Smooth muscle cell (in vitro differentiated cells): ENCODE data around the gene C11orf68. TPM values are rescaled to one million over a fixed set of nuclear protein-coding genes. Genes with fewer than 3 reads are reported as not detected.
"Not testable (repeated sequence)": the region's sequence is repeated elsewhere in the genome, so short reads cannot be mapped to it uniquely, and the experiment has no call there.

Experiments used
- DNase-seq: peaks from one replicate; lab custom pipeline; 2025; ENCODE audit not compliant: unreplicated experiment; lab: John Stamatoyannopoulos, UW
- H2AFZ ChIP-seq: fragments of 200-600 bp; sonication (generic); 2 replicates; pipeline ENCODE4 v1.6.0; 2016; ENCODE audit warnings: antibody characterized with exemption, low read depth, mild to moderate bottlenecking
- H3F3A ChIP-seq: fragments of 200-600 bp; sonication (generic); 2 replicates; pipeline ENCODE4 v1.6.0; 2017; ENCODE audit warnings: antibody characterized with exemption, low read depth
- H3K27ac ChIP-seq: fragments of 200-600 bp; sonication (generic); 2 replicates; pipeline ENCODE4 v1.5.1; 2016; ENCODE audit warnings: low read depth, mild to moderate bottlenecking
- H3K27me3 ChIP-seq: fragments of 200-600 bp; sonication (generic); 2 replicates; pipeline ENCODE4 v1.6.1; 2016; ENCODE audit warnings: low read depth, mild to moderate bottlenecking
- H3K36me3 ChIP-seq: fragments of 200-600 bp; sonication (generic); 2 replicates; pipeline ENCODE4 v1.5.1; 2016; ENCODE audit warnings: low read depth
- H3K4me1 ChIP-seq: fragments of 200-600 bp; sonication (generic); 2 replicates; pipeline ENCODE4 v1.5.1; 2016; ENCODE audit warnings: low read depth
- H3K4me2 ChIP-seq: fragments of 200-600 bp; sonication (generic); 2 replicates; pipeline ENCODE4 v1.6.0; 2016; ENCODE audit warnings: mild to moderate bottlenecking
- H3K4me3 ChIP-seq: fragments of 200-600 bp; sonication (generic); 2 replicates; pipeline ENCODE4 v1.5.1; 2016; ENCODE audit warnings: mild to moderate bottlenecking
- H3K79me2 ChIP-seq: fragments of 200-600 bp; sonication (generic); 2 replicates; pipeline ENCODE4 v1.6.0; 2016; ENCODE audit warnings: low read depth, mild to moderate bottlenecking
- H3K9ac ChIP-seq: fragments of 200-600 bp; sonication (generic); 2 replicates; pipeline ENCODE4 v1.6.0; 2016; ENCODE audit warnings: low read depth
- H3K9me3 ChIP-seq: fragments of 200-600 bp; sonication (generic); replicated peaks from 2 replicates; pipeline ENCODE4 v1.5.1; 2016; ENCODE audit warnings: low read depth
- H4K20me1 ChIP-seq: fragments of 200-600 bp; sonication (generic); 2 replicates; pipeline ENCODE4 v1.6.0; 2016; ENCODE audit warnings: low read depth
- CTCF ChIP-seq: fragments of 200-600 bp; sonication (generic); IDR thresholded peaks from 2 replicates; pipeline ENCODE4 v1.5.1; 2017; ENCODE audit warnings: borderline replicate concordance, mild to moderate bottlenecking, antibody characterized with exemption; ENCODE audit not compliant: insufficient read depth, poor library complexity, severe bottlenecking
- WGBS: methylation state at CpG from one replicate; pipeline ENCODE4 v1.1.7; 2016; ENCODE audit warnings: low lambda C conversion rate; 5-methylcytosine and 5-hydroxymethylcytosine counted together
- polyA plus RNA-seq: library from polyadenylated mRNA; unstranded; fragments of >200 nt; fragmentation: Nextera tagmentation; extraction: Ambion mirVana; gene quantifications from 2 replicates; pipeline ENCODE4 v1.2.1, GENCODE V29; 2016
- total RNA-seq: library from RNA; depleted of rRNA; stranded (reverse); fragments of >200 nt; gene quantifications from 2 replicates; pipeline ENCODE4 v1.2.3, GENCODE V29; 2014

C11orf68 gene
- total and polyA plus RNA-seq, 2 experiments from 2014 or later: 41.2 to 99.5 TPM

GRCh38 chr11:65953471-65953870 lies 34.6 kb upstream of the C11orf68 start:
- no peak for TF ChIP-seq CTCF
- H3K9ac ChIP-seq: no peak overlapping the region
- no peak for DNase-seq
- H3K4me2 ChIP-seq: no peak overlapping the region
- H3K36me3 ChIP-seq: no peaks in the 10 kb centered on the region
- WGBS: 91% methylated on average over 20 of the region's 20 CpGs
- no peaks in the 10 kb centered on the region for H3K4me1 ChIP-seq
- no peak overlapping the region for H3K27ac ChIP-seq
- no peak overlapping the region for H3K4me3 ChIP-seq
- no peaks in the 10 kb centered on the region for H3K9me3 ChIP-seq
- H2AFZ ChIP-seq: no peak overlapping the region
- no peaks in the 10 kb centered on the region for H4K20me1 ChIP-seq
- H3K27me3 ChIP-seq: no peaks in the 10 kb centered on the region
- no peaks in the 10 kb centered on the region for H3K79me2 ChIP-seq
- no peaks in the 10 kb centered on the region for H3F3A ChIP-seq

- Histone ChIP-seq H3K27ac (no peak overlapping the region), H3K9me3 (no peaks in the 10 kb centered on the region), H2AFZ (no peak overlapping the region), H3K27me3 (no peaks in the 10 kb centered on the region), H3K4me1 (no peaks in the 10 kb centered on the region), H3F3A (no peaks in the 10 kb centered on the region), H3K79me2 (no peaks in the 10 kb centered on the region), H3K4me2 (no peak overlapping the region), H3K4me3 (no peak overlapping the region), H3K9ac (no peak overlapping the region), H4K20me1 (no peaks in the 10 kb centered on the region), H3K36me3 (no peaks in the 10 kb centered on the region)
- TF ChIP-seq CTCF: no peak
- WGBS: 87% methylated on average over 6 of the region's 6 CpGs
- DNase-seq: no peak
Measured at GRCh38 chr11:65952052-65952521, 33.2 kb upstream of the C11orf68 start.

GRCh38 chr11:65951641-65952040 lies 32.8 kb upstream of the C11orf68 start:
- not testable (repeated sequence) for H3K4me2 ChIP-seq, H3F3A ChIP-seq, H3K36me3 ChIP-seq, H3K4me1 ChIP-seq, H3K79me2 ChIP-seq, H3K27ac ChIP-seq, H3K4me3 ChIP-seq, H4K20me1 ChIP-seq, H2AFZ ChIP-seq, DNase-seq, H3K27me3 ChIP-seq, H3K9me3 ChIP-seq, H3K9ac ChIP-seq
- WGBS: 80% methylated on average over 3 of the region's 3 CpGs

GRCh38 chr11:65950711-65951110 lies 31.8 kb upstream of the C11orf68 start:
- not testable (repeated sequence) for H3K27ac ChIP-seq, H3F3A ChIP-seq, H3K9ac ChIP-seq, H2AFZ ChIP-seq, H3K79me2 ChIP-seq, H3K9me3 ChIP-seq, H3K27me3 ChIP-seq, DNase-seq, H3K4me3 ChIP-seq, H3K4me2 ChIP-seq, H4K20me1 ChIP-seq, H3K4me1 ChIP-seq, H3K36me3 ChIP-seq
- WGBS: 96% methylated on average over 5 of the region's 5 CpGs

- no peak overlapping the region for H3K4me3 ChIP-seq
- WGBS: 93% methylated on average over 12 of the region's 12 CpGs
- H3K9me3 ChIP-seq: no peaks in the 10 kb centered on the region
- no peak for DNase-seq
- TF ChIP-seq CTCF: no peak
- peaks cover 5% of the 10 kb centered on the region for H3K4me1 ChIP-seq
- no peaks in the 10 kb centered on the region for H4K20me1 ChIP-seq
- no peaks in the 10 kb centered on the region for H3F3A ChIP-seq
- H3K27me3 ChIP-seq: no peaks in the 10 kb centered on the region
- no peaks in the 10 kb centered on the region for H3K79me2 ChIP-seq
- no peak overlapping the region for H3K9ac ChIP-seq
- H3K27ac ChIP-seq: no peak overlapping the region
- H3K4me2 ChIP-seq: no peak overlapping the region
- H3K36me3 ChIP-seq: no peaks in the 10 kb centered on the region
- H2AFZ ChIP-seq: no peak overlapping the region
Measured at GRCh38 chr11:65947603-65948125, 28.8 kb upstream of the C11orf68 start.
